ENCODE results near the gene MAFF.
A peak's percentile ranks its signal among the peaks of the same experiment; 100 is the strongest.
"Not testable (repeated sequence)": the region's sequence is repeated elsewhere in the genome, so short reads cannot be mapped to it uniquely, and the experiment has no call there.

Gene MAFF

DNA sequence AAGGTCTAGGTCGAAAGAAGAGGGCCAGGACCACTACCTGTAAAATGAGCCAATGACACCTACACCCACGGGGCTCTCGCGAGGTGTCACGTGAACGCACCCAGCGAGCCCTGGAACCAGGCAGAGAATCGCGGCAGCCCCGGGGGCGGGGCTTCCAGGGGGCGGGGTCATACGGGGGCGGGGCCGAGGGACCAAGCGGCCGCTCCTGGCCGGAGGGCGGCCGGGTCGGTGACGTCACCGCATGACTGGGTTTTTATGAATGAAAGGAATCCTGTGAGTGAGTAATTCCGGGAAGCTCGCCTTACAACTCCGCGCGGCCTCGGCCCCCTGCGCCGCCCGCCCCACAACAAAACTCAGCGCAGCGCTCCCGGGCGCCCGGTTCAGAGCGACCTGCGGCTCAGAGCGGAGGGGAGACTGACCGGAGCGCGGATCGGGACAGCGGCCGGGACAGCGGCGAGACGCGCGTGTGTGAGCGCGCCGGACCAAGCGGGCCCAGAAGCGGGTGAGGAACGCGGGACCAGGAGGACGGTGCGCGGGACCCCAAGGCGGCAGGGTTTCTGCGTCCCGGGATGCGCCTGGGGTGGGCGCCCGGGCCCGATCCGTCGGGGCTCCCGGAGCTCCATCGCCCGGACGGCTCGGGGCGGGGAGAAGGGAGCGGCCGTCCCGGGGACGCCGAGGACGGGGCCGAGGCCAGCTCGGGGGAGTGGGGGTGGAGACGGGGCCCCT lies at the start of gene MAFF:
MAFF (plus strand) TSS at position 284 of the 726 bp plus-strand sequence. CDS start 11,860 bp downstream, outside the sequence.
- peak; percentile 95 for DNase-seq (ENCODE audit: low spot score)

DNA sequence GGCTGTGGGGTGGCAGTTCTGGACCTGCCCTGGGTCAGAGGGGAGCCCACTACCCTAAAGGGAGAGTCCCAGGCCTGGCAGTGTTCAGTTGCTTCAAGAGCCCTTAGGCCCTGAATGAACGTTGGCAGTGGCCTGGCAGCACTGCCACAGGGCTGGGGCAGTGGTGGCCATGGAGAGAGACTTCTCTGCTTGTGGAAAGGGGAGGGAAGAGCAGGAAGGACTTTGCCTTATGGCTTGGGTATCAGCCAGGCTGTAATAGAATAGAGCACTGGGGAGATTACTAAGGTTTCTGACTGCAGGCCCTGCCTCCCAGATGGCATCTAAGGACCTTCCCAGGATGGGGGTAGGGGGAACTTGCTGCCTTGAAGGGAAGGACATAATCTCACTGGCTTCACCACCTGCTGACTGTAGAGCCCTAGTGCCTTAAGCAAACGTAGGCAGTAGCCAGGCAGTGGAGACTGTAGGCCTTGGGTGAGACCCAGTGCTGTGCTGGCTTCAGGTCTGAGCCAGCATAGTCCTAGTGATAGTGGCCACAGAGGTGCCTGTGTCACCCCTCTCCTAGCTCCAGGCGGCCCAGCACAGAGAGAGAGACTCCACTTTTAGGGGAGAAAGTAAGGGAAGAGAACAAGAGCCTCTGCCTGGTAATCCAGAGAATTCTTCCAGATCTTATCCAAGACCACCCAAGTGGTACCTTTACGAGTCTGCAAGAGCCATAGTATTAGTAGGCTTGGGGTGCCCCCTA lies 47.8 kb upstream of the MAFF start:
- DNase-seq (ENCODE audit: low spot score) = no peak

DNA sequence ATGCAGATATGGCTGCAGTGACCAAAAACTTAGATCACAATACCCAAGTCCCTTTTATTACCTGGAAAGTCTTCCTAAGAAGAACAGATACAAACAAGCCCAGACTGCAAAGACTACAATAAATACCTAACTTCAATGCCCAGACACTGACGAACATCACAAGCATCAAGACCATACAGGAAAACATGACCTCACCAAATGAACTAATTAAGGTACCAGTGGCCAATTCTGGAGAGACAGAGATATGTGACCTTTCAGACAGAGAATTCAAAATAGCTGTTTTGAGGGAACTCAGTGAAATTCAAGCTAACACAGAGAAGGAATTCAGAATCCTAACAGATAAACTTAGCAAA lies 47.3 kb upstream of the MAFF start:
- DNase-seq (ENCODE audit: low spot score) = not testable (repeated sequence)

DNA sequence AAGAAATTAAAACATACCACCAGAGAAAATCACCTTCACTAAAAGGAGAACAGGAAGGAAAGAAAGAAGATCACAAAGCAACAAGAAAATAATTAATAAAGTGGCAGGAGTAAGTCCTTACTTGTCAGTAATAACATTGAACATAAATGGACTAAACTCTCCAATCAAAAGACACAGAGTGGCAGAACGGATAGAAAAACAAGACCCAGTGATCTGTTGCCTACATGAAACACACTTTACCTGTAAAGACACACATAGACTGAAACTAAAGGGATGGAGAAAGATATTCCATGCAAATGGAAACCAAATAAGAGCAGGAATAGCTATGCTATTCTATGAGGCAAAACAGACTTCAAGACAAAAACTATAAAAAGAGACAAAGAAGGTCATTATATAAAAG lies 46.1 kb upstream of the MAFF start:
- no peak for DNase-seq (ENCODE audit: low spot score)

DNA sequence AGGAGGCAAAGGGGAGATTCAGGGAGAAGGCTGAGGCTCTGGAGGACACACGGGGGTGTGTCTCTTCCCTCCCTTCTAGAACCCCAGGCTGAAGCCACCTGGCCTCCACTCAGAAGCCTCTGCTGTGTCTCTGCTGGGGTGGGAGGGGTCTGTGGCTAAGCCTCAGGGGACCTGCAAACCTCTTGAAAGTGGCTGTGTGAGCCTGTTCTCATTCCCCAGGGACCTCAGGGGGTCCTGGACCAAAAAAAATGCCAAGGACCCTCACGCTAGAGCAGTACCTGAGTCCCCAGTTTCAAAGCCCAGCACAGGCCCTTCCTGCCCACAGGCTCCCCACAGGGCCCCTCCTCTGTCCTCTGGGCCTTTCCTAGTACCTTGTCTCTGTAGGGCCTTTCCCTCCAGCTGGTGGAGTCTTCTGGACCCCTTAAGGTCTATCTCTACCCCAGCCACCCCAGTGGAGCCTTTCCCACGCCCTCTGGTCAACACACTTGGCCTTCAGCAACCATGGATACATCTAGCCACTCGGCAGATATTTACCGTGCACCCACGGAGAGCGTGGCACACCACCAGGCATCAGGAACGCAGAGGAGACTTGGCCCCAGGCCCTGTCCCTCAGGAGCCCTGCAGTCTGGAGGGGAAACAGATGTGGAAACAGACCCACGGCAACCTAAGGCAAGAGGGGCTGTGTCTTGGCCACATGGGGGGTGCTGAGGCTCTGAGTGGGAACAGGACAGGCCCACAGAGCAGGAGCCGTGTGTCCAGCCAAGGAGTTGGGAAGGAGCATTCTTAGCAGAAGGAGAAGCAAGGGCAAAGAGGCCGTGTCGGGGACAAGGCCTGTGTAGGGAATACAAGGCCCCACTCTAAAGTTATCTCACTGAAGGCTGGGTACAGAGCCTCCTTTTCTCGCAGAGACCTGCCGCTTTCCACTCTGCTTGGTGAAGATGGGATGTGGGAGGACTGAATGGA lies 38.6 kb upstream of the MAFF start:
- no peak for DNase-seq (ENCODE audit: low spot score)

DNA sequence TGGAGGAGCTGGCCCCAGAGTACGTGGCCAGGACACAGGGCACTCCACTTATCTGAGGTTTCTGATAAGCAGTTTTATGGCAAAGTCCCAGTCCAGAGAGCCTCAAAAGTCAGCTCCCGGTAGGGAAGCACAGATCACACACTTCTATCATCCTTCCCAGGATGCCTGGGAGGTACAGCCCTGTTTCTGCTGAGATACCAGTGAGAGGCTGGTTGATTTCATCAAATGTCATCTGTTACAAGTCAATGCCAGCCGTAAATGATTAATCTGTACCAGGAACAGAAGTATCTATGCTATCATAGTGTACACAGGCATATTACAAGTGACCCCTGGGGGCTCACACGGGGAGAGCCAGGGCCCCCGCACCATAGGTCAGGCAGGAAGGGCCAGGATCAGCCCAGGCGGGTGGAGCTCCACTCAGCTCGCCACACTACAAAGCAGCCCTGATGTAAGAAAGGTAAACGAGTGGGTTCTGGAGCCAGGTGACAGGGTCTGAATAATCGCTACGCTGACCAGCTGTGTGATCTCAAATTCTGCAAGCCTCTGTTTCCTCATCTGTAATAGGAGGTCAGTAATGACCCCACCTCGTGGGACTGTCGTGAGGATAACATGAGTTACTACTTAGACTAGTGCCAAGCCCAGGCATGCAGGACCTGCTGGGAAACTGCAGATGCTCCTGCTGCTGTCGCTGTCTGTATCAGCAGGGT lies 37.8 kb upstream of the MAFF start:
- DNase-seq (ENCODE audit: low spot score) = no peak

DNA sequence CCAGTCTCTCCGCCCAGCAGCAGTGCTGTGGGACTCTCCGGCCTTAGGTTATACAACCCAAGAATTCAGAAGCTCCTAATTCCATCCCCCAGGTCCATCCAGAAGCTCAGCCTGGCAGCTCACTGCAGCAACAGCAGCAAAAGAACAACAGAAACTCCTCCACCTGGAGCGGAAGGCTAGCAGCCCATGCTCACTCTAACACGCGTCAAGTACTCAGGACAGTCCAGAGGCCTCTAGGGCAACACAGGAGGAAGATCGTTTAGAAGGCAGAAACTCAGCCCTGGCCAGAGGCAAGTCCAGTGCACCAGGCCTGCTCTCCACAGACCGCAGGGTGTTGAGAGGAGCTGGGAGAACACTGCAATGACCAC lies 37.3 kb upstream of the MAFF start:
- no peak for DNase-seq (ENCODE audit: low spot score)

DNA sequence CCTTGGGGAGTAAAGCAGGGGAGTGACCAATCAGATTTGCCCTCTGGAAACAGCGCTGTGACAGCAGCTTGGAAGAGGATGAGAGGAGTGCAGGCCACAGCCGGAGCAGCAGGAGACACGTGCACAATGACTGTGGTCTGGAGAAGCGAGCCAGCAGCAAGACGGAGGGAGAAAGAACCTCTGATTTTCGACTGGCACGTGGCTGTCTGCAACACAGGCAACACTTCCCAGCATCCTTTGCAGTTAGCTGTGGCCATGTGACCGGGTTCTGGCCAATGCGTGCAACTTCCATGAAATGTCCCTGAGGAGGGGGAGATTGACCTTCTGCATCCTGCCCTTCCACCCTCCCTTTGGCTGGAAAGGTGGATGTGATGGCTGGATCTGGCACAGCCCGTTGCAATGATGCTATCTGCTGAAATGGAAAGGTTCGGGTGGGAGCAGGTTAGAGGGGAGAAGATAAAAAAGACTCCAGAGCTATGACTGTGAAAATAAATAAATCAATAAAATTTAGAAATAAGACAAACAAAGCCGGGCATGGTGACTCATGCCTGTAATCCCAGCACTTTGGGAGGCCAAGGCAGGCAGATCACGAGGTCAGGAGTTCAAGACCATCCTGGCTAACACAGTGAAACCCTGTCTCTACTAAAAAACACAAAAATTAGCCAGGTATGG lies 35.7 kb upstream of the MAFF start:
- no peak for DNase-seq (ENCODE audit: low spot score)

DNA sequence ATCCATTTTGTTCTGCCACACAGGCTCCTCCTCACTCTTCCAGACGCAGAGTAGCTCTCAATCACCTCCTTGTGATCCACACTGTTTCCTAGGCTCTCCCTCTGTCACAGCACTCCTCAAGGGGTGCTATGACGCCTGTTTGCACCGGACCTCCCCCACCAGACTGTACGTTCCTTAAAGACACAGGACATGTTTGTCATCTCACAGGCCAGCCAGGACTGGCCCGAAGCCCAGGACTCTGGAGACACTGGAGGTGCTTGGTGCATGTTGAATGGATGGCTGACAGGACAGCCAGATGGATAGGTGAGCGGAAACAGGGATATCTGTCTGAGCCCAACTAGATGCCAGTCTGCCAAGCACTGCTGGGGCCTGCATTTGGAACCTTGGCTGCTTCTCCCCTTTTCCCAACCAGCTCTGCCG lies 33.8 kb upstream of the MAFF start:
- DNase-seq (ENCODE audit: low spot score) = no peak

DNA sequence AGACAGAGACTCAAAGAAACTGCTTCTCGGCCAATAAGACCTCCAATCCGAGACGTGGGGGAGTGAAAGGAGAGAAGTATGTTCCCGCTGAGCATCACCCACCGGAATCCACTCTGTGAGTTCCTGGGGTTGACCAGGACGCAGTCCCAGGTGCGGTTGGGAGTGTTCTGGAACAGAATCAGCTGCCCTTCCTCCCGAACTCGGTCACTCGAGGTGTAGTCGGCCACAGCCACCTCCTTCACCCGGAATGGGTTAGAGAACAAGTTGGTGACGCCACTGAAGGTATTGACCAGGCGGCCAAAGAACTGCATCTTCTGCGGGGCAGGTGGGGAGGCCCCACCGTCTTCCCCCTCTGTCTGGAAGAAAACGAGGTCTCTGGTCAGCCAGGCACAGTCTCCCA lies 32.7 kb upstream of the MAFF start:
- DNase-seq (ENCODE audit: low spot score) = no peak

DNA sequence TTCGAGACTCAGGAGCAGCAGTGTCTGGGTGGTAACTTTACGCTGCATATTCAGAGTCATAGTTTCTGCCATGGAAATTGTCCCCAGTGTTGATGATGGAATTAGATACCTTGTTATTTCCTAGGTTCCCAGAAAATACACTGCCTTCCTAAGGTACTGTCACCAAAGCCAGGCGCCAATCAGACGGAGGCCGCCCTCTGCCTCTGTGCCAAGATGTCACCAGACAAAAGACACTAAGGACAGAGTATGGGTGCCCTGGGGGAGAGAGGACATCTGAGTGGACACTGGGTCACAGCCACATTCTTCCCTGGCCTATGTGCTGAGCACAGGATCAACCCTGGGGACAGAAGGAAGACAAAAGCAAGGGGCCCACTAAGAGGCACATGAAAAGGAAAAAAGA lies 31.3 kb upstream of the MAFF start:
- DNase-seq (ENCODE audit: low spot score) = no peak

DNA sequence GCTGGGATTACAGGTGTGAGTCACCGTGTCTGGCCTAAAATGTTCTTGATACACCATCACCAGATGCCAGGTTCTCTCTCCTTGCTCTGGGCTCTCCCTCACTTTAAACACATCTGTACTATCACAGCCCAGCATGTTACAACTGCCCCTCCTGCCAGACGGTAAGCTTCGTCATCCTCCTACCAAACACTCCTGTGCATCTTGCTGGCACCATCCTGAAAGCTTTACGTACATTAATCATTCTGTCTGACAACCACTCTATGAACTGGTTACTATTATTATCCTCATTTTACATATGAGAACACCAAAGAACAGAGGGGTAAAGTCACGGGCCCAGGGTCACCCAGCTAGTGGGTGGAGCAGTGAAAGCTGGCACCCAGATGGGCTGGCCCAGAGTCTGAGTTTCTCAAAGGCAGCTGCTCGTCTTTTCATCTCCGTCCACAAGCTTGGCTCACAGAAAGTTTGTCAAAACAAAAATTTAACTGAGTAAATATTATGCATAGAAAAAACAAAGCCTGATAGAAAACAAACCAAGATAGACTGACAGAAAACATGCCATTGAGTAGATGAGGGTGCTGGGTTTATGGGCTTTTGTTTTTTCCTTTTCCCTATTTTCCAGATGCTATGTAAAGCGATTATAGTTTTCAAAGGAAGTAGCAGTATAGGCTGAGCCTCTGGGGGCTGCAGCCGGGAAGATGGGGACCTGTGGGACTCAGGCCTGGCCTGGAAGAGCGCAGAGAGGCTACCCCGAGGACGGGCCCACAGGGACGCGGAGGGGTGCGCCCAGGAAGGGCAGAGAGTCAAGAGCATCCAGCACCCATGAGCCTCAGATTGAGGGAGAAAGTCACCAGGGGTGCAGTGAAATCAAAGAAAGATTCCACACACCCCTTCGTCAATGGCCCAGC lies 29.6 kb upstream of the MAFF start:
- DNase-seq (ENCODE audit: low spot score) = no peak

DNA sequence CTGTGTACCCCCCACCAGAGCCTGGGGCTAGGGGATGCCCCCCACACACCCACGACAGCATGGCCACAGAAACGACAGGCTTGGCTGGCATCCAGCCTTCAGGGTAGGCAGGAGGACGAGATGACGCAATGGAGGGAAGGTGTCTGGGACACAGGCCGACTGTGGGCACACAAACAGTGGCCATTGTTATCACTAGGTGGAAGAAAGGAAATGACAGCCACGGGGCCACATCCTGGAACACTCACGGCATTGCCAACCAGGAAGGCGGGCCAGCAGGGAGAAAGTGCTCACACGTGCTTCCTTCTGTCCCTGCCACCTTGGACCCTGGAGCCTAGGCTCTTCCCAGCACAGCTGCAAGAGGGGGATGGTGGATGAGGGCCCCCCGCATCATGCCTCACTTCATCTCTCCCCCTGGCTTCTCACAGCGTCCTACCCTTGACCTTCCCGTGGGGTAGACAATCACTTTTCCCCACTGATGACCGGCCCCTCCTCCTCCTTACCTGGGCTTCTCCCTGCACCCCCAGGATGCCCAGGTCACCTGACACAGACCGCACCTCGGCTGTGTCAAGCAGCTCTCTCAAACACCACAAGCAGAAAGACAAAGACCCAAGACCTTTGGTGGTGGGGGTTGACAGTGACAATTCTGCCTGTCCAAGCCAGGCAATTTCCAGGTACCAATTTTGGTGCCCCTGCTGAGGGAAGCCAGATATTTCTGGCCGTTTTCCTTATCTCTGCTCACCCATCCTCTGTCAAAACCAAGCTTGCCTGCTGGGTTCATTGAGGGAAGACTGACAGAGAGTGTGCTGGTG lies 28.8 kb upstream of the MAFF start:
- peak; percentile 26 for DNase-seq (ENCODE audit: low spot score)

DNA sequence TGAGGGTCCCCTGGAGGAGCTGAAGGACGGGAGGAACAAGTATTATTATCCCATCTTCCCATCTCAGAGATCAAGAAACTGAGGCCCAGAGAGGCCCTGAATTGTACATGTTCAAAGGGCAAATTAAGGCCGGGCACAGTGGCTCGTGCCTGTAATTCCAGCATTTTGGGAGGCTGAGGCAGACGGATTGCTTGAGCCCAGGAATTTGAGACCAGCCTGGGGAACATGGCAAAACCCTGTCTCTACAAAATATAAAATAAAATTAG lies 28.2 kb upstream of the MAFF start:
- no peak for DNase-seq (ENCODE audit: low spot score)

DNA sequence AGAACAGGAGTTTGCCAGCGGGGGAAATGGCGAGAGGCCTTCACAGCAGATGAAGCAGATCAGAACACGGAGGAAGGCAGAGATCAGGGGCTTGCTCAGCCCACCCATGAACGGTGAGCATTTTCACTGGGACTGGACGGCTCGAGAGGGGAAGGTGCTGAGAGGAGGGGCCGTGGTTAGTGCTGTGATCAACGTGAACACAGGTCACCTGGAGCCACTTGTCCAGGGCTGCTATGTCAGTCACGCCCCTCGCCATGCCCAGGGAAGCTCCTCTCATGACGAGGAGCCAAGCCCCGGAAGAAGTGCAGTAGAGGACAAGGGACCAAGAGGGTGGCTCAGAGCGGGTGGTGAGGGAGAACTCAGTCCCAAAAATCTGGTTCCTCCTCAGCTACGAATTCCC lies 27.2 kb upstream of the MAFF start:
- DNase-seq (ENCODE audit: low spot score) = no peak

DNA sequence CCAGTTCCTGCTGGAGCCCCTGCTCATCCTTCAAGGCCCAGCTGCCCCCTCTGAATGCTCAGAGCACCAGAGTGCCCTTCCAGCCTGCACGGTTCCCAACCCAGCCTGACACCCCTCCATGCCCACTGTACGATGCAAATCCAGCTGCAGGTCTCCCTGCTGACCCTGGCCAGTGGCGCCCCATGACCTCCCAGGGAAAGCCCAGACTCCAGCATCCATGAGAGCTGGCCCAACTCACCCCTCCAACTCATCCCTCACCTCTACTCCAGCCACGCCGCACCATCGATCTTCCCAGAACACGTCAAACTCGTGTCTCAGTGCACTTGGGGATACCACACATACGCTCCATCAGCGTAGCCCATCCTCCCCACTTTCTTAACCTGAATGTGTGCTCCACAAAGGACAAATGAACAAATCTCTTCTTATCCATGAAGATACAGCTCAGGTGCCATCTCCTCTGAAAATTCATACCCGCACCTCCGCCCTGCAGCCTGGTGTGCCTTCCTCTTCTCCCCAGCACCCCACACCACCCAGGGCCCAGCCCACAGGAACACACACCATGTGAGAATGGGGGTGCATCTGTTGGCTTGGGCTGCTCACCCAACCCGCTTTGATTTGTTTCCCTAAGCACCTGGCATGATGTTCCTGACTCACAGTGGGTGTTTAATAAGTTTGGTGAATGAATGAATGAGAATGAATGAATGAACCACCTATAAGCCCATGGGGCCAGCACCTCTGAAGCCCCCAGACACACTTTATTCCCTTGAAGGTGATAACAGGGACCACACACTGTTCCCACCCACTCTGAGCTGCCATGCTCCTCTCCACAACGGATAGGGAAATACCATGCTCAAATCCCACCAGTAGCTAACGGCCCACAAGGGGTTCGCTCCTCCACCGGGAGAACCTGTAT lies 26.3 kb upstream of the MAFF start:
- DNase-seq (ENCODE audit: low spot score) = no peak

DNA sequence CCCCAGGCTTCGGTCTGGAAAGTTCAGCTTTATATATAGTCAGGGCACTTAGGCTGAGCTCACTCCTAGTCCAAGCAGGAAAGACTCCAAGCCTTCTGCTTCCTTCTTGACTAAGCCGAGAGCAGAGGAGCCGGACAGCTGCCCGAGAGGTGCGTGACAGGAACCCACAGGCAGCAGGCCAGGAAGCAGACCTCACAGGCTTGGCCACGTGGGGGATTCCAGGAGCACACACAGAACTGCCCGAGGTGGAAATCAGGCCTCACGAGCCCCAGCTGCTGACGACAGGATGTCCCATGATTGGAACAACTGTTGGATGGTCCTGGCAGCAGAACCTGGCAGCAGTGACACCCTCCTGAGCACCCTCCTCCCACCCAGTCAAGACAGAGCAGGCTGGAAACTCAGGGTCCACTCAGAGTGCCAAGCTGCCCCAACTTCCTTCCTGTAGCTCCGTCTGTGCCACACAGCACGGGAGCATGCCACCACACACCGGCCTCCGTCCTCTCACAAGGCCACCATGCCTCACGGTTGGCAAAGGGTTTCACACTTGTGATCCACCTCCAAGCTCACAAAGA lies 25.5 kb upstream of the MAFF start:
- DNase-seq (ENCODE audit: low spot score) = peak; percentile 43

DNA sequence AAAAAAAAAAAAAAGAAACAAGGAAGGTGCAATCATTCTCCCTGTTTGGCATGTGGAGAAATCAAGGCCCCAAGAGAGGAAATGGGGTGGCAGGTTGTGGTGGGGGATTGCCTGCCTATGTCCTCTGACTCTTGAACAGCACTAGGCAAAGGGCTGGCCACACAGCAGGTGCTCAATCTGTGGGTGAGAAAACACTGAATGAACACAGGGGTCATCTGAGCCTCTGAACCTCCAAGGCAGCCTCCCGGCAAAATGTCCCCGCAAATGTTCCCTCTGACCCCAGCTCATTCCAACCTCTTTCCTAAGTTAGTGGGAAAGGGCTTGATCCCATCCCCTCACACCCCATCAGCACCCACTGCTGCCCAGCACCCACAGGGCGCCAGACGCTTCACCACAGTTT lies 24.8 kb upstream of the MAFF start:
- no peak for DNase-seq (ENCODE audit: low spot score)

Measured in CD4-positive, alpha-beta T cell treated with Interleukin-2 at 100 ng/mL for 4 hours (primary cell).